ENCODE data around the gene SPX.
A peak's percentile ranks its signal among the peaks of the same experiment; 100 is the strongest.

SPX gene, protein sequence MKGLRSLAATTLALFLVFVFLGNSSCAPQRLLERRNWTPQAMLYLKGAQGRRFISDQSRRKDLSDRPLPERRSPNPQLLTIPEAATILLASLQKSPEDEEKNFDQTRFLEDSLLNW

DNA sequence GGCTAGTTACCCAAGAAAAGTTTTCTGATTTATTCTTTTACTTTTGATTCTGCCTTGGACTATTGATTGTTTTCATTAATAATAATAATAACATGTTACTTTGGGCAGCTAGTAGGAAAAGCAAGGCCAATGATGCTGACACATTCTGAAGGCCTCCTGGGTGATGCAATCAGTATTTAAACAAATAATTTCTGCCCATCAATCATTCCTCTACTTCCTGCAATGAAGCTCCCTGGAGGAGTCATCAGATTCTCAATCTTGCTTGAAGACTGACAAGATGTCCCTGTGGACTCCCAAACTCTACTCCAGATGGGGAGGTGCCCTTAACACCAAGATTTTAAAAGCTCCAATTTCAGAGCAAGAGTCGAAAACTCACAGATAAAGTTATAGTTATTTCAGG, at the start of gene SPX:
Gene SPX, plus strand, starts transcription at position 244 of the 400 bp plus-strand sequence. CDS start 177 bp downstream, outside the sequence.
- DNase-seq = no peak

GRCh38 chr12:21476949-21477348, 49.1 kb upstream of the SPX start:
- no peak for DNase-seq

DNA sequence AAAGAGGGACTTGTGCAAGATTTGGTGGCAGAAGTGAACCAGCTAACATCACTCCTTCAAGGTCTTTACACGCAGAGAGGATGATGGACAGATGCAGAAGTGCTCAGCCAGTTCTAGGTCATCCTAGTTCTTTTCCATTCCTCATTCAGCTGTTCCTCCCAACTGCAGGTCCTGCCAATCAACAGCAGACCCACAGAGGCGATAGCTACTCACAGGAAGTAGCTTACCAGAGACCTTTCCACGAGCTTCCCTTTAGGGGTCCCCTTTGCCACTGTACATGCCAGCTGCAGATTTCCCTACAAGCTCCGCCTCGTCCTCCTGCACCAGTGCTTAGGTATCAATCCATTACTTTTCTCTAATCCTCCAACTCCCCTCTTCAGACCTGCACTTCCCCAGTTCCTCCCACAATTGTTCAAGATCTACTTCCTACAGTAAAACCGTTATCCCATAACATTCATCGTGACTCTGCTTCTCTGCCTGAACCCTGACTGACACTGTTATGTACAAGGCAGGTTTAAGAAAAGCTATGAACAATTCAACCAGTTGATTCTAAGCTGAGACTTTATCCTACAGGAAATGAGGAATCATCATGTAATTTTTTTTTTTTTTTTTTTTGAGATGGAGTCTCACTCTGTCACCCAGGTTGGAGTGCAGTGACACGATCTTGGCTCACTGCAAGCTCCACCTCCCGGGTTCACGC, 47.2 kb upstream of the SPX start:
- DNase-seq = no peak

GRCh38 chr12:21483531-21483930, 42.6 kb upstream of the SPX start:
- no peak for DNase-seq

GRCh38 chr12:21485998-21486397, 40.1 kb upstream of the SPX start:
- DNase-seq = no peak

- DNase-seq = no peak
Measured at GRCh38 chr12:21499765-21500164, 26.3 kb upstream of the SPX start.

DNA sequence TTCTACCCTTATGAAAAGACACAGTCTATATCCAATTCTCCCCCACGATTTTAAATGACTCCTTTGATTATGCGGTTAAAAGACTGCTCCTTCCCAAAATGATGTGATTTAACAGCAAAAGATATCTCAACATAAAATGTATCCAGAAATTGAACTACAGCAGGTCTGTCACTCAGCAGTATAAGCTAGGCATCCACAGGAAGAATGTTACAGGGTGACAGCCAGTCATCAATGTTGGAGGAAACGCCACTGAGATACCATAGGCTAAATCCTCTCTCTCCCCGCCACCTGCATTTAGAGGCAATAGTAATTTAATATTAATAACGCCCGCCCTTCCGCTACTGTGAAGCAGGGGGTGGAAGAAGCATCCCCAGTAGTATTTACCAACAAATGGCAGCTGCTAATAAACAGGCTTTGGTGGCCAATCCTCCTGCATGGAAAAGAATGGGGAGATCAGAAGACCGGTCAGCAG, 25.3 kb upstream of the SPX start:
- no peak for DNase-seq

- DNase-seq = peak; percentile 77
Measured at GRCh38 chr12:21501258-21502163, 24.6 kb upstream of the SPX start, which contains the start of the genes GOLT1B and RECQL. Gene GOLT1B, plus strand, starts transcription at chr12:21501789. Its CDS starts 135 bp downstream, at chr12:21501924. Gene RECQL, minus strand, starts transcription at chr12:21501635. Its CDS starts 2,065 bp downstream, at chr12:21499570.

DNA sequence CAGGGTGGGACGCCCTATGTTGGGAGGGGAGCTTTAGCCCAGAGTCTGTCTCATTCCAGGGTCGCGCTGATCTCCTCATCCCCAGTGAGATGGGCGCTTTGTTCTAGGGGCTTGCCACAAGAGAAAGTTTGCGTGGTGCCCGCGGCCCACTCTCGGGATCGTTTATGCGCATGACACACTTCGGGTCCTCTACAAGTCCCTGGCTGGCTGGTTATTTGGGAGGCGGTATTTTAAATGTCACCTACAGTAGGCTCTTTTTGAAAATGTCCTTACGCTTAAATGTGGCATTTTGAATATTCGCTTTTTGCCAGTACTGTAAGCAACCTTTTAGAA, 24.0 kb upstream of the SPX start:
- DNase-seq = no peak

- no peak for DNase-seq
Measured at GRCh38 chr12:21502872-21503271, 23.2 kb upstream of the SPX start.

DNA sequence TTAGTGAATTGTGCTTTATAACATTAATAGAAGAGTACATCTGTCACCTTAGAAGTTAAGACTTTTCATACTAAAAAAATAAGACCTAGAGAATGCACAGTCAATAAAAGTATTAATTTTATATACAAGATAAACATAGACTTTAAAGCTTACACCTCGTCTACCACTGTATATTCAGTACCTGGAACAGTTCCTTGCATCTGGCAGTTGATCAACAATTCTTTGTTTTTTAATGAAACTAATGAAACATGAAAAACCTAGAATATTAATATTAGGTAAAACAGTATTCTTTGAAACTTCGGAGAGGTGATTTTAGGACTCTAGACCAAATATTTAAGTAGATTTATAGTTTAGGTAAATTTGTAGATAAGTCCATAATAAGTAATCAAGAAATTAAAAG, 20.2 kb upstream of the SPX start:
- no peak for DNase-seq

DNA sequence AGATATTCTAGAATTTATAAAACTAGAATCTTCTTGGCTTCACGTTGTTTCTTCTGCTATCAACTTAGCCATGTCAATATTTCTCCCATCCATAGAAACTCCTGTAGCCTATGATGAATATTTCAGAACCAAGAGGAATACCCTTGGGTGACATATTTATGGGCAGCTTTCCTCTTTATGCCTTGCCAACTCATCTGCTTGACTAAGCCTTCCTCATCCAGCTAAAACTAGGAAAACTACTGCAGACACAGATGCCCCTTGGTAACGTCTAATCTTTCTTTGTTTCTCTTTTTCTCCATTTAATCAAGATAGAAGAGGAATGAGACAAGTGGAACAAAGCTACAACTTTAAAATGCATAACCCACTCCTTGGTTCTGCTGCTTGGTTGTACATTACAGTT, 18.2 kb upstream of the SPX start:
- no peak for DNase-seq

DNA sequence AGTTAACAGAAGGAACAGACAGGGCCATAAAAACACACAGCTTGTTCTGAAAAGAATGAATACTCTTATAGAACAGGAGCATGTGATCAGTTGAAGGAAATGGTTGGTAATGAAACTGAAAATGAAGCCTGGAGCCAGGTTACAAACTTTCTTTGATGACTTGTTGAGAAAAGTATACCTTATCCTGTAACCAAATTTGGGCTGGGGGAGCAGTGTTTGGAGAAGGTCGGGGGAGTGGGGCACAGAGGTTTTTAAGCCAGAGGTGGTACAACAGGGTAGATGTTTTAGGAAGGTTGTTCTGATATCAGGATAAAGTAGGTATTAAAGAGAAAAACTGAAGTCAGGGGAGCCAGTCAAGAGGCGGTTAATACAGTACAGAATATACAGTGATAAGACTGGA, 16.3 kb upstream of the SPX start:
- DNase-seq = no peak

GRCh38 chr12:21516281-21516680, 9.8 kb upstream of the SPX start:
- DNase-seq = no peak

- DNase-seq = no peak
Measured at GRCh38 chr12:21518451-21518850, 7.6 kb upstream of the SPX start.

DNA sequence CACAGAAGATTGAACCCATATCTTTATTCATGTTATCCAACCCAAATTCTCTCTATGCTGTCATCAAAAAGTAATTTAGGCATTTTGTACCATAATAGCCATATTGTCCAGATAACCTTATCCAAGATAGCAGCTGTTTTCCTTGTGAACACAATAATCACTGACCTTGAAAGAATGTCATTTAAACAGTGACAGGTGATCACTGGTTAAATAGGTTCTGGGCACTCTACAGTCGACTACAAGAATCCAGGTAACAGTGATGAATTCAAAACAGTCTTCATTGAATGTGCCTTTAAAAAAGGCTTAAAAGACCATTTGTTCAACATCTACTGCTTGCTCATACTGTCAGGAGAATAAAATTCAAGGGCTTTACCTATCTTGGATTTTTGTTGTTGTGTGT, 4.6 kb upstream of the SPX start:
- no peak for DNase-seq

DNA sequence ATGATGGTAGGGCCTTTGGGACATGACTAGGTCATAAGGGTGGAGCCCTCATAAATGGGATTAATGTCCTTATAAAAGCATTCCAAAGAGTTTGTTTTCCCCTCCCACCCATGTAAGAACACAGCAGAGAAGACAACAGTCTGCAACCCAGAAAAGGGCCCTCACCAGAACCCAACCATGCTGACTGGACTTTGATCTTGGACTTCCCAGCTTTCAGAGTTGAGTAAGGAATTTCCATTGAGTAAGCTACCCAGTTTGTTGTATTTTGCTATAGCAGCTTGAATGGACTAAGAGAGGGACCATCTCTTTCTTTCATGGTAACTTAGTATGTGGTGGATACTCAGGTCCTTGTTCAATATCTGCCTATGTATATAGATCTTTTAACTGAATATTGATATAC, 2.9 kb upstream of the SPX start:
- DNase-seq = no peak

- no peak for DNase-seq
Measured at GRCh38 chr12:21526721-21527345, 737 bp downstream of the SPX start.

- DNase-seq = peak; percentile 4
Measured at GRCh38 chr12:21527451-21528180, 1.5 kb downstream of the SPX start.

GRCh38 chr12:21528953-21529352, 2.9 kb downstream of the SPX start:
- no peak for DNase-seq

GRCh38 chr12:21529456-21529855, 3.4 kb downstream of the SPX start:
- no peak for DNase-seq

DNA sequence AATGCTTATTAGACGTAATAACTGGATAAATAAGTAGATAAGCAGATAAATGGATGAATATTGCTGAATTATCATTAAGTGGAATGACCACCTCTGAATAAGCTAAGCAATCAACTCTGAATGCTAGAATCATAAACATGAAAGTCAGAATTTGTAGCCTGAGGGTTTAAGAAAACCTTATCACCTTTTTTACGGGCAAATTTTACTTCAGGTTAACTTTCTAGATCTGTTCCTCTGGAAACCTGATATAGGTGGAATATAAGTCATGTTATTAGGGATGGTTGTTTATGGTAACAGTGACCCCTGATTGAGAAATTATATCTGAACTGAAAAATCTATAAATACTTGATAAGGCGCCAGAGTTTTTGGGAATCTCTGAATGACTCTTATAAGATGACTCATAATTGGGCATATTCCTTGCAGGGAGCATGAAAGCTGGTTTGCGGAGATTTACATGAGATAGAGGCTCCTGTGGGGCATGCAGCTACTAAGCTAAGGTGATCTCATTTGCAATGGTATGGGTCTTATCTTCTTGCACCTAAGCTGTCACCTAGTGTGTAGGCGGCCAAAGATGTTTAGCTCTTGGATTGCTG, 12.1 kb downstream of the SPX start:
- DNase-seq = no peak
